Stimulated activated CD4-positive, alpha-beta T cell treated with anti-CD3 and anti-CD28 coated beads, Interleukin-1b, Interleukin-23, amount 100 ng/mL, for 1 hour (primary cell): ENCODE results near the gene ZNF148.

ENCODE experiments used
- DNase-seq, 2 donors: peaks; one replicate each; pipeline ENCODE4 v3.0.0-alpha.2; 2020; ENCODE audit warnings: low read depth in 2 of 2

Gene ZNF148

DNA sequence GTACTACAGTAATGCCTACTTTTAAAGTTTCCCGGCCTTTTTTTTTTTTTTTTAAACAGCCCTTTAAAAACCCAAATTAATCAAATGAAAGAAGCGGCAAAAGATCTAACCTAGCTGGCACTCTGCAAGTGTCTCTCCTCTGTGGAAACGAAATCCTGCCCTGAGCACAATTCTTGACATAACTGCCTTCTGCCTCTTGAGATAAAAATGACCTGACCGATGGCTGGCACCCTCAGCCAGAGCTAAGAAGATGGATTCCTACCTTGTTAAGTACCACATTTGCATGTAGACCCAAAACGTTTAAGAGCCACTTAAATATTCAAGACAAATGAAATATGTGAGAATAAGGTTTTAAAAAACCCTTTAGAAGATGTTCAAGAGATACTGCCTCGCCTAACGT lies 146.0 kb downstream of the ZNF148 start:
- no peak for DNase-seq

GRCh38 chr3:125221831-125222230 lies 153.3 kb downstream of the ZNF148 start:
- DNase-seq = no peak

DNA sequence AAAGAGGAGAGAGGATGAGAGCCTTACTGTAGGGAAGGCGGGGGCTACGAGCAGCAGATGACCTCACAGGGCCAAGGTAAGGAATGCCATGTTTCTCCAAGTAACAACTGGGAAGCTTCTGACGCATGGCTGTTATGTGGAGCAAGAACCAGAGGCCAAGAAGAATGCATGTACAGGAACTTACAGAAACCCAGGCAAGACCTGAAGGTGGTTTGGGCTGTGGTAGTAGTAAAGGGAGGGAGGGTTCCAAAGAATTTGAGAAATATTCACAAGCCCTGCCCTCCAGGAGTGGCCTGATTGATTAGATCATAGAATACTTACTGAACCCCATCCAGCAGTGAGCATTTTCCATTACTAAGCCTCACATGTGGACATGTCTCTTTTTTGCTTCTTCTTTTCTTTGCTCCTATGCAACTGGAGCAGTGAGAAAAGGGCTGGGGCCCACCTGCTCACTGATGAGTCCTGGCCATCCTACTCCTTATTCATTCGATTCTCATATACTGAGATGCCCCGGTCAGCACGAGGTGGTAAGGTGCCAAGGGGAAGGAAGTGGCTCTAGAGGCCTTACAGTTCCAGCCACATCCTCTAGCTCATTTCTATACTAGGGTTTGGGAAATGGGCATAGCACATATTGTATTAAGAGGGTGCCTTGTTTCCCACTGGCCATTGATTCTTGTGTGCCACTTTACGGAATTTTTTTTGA lies 154.2 kb downstream of the ZNF148 start:
- DNase-seq = no peak

- DNase-seq = no peak
These were observed 154.9 kb downstream of the ZNF148 start for GRCh38 chr3:125220183-125220582.

GRCh38 chr3:125219261-125219701 lies 155.8 kb downstream of the ZNF148 start:
- DNase-seq = no peak

- no peak for DNase-seq
These were observed 160.4 kb downstream of the ZNF148 start for GRCh38 chr3:125214738-125215137.

- DNase-seq = no peak
These were observed 161.1 kb downstream of the ZNF148 start for GRCh38 chr3:125213946-125214542.

- no peak for DNase-seq
These were observed 161.8 kb downstream of the ZNF148 start for GRCh38 chr3:125213364-125213755.

DNA sequence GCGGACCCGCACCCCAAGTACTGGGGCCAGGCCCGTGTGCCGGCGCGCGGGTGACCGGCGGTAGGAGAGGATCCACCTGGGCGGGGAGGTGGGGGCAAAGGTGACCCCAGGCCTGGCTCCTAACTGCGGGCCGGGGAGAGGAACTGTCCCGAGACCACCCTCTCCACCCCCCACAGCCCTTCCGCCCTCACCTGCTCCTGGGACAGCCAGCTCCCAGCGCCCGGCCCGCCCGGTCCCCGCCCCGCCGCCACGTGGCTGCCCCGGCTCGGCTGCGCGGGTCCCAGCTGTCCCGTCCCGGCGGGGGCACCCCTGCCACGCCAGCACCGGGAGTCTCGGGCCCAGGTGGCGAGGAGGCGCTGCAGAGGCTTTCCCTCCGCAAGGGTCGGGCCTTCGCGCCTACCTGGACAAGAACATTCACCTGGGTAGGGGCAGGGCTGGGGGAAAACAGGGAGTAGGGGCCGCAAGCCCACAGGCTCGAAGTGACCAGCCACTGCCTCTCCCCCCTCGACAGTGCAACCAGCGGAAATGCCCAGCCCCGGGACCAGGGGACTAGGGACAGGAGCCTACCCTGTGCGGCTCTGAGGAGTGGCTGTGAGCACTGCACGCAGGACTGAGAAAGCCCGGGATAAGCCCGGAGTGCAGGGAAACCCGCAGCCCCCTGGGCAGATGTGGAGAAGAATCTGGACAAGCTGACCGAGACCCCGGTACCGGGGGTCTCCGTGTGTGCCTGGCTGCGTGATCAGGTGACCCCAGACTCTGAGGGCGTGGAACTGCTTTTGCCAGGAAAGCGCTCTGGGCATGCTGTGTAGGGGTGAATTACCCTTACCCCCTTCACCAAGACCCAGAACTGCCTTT lies 162.4 kb downstream of the ZNF148 start, which contains the start of gene SLC12A8:
SLC12A8 (minus strand) TSS at position 240 of the 855 bp plus-strand sequence. CDS start 1,399 bp downstream, outside the sequence.
- DNase-seq = no peak

GRCh38 chr3:125212091-125212508 lies 163.0 kb downstream of the ZNF148 start:
- DNase-seq = no peak

- DNase-seq = no peak
These were observed 163.5 kb downstream of the ZNF148 start for GRCh38 chr3:125211523-125212090.

- no peak for DNase-seq
These were observed 167.1 kb downstream of the ZNF148 start for GRCh38 chr3:125207949-125208568.

DNA sequence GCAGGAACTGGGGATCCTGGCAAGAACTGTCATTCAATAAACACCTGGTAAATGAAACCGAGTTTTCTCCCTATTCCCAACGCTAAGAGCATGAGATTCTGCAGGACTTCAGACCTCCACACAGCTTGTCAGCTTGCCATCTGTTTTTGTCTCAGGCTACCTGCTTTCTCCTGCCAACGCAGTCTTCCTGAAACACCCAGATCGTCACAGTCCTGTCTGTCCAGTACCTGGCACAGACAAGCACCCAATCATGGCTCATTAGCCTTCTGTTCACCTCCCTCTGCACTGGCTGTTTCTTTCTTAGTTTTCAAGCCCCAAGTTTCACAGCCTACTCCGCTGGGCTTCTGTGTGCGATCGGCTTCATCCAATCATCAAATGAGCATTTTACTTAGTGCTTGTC lies 167.6 kb downstream of the ZNF148 start:
- no peak for DNase-seq

GRCh38 chr3:125206934-125207333 lies 168.2 kb downstream of the ZNF148 start:
- no peak for DNase-seq

DNA sequence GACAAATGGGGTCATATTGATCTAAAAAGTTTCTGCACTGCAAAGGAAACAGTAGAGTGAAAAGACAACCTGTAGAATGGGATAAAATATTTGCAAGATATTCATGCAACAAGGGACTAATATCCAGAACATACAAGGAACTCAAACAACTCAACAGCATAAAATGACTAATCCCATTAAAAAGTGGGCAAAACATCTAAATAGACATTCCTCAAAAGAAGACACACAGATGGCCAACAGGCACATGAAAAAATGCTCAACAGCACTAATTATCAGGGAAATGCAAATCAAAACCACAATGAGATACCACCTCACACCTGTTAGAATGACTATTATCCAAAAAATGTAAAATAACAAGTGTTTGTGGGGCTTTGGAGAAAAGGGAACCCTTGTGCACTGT lies 171.4 kb downstream of the ZNF148 start:
- no peak for DNase-seq

GRCh38 chr3:125202197-125202596 lies 172.9 kb downstream of the ZNF148 start:
- no peak for DNase-seq

GRCh38 chr3:125200731-125201139 lies 174.4 kb downstream of the ZNF148 start:
- no peak for DNase-seq

DNA sequence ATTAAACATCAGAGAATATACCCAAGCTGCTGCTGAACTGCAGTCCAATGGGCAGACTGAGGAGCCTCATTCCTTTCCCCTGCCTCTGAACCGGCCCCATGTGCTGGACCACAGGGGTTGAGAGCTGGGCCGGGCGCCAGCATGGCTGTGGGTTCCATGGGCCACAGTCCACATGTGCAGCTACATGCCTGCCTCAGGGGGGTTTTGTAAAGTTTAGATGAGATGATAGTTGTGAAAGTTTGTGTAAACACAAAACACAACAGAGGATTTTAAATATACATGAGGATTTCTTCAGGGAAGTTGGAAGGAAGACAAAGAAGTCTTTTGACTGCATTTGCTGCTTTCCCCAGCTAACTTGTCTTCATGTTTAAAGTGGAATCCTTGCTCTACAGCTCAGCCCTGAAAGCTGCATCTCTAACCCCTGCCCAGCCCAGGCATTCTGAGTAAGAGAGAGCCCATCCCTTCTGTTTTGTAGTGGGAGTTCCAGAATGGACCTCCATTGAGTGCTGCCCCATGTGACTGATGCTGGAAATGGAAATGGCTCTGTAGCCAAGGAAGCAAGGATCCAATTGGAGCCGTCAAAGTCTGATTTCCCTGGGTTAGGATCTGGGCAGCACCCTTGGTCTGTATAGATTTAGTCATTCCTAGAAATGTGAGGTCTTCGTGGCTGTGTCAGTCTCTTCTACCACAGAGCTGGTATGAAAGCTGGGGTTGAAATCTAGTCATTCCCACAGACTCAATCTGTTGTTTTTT lies 180.1 kb downstream of the ZNF148 start:
- DNase-seq = no peak

DNA sequence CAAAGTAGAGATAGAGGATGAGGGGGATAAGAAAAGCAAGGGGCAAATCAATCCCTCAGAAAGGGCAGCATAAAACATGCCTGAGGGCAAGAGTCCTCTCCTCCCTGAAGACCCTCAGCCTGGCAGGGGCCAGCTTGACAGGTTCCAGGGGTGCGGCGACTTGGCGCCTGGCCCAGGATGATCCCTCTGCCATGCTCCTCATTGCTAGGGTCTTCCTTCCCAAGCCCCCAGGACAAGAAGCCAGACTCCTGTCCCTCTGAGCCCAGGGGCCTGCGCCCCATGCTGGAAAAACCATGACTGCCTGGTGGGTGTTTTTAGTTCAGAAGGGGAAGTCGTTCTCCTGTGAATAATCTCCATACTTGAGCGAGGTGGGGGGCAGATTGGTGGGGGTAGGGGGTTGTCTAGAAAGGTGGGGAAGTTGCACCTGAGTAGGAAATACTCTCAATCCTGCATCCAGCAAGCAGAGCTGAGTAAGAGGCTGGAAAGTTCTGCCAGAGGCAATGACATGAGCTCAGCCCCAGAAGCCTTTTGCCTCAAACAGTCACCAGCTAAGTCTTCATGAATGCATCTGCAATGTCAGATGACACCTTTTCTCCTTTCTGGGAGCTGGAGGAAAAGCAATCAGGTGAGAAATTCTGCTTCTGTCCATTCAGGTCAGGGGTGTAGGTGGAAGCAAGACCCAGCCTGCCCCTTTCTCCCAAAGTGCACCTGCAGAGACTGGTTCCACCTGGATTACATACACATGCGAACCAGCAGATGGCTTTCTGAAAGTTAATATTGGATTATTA lies 180.9 kb downstream of the ZNF148 start:
- DNase-seq = no peak
